Renal cortex interstitium (tissue), 11 donors: ENCODE data around the gene DDX3X. TPM values are rescaled to one million over a fixed set of nuclear protein-coding genes. Genes with fewer than 3 reads are reported as not detected.
"Not testable (repeated sequence)": the region's sequence is repeated elsewhere in the genome, so short reads cannot be mapped to it uniquely, and the experiment has no call there.

Experiments used
- DNase-seq, 11 donors: peaks; one replicate each; pipeline ENCODE4 v3.0.0-alpha.2; 2013; ENCODE audit warnings: low read depth in 9 of 11, low spot score in 4 of 11; ENCODE audit errors: extremely low read depth in 1 of 11
- polyA plus RNA-seq, 3 donors: library from polyadenylated mRNA; unstranded; fragments of 120-200 nt; gene quantifications; one replicate each; pipeline ENCODE4 v1.2.1, GENCODE V29; 2013; ENCODE audit not compliant: insufficient read length in 3 of 3

The DDX3X gene
- polyA plus RNA-seq, 3 donors: 196 to 329 (median 240) TPM

- no peak for DNase-seq
These were observed 57.6 kb downstream of the DDX3X start for GRCh38 chrX:41391606-41392005.

GRCh38 chrX:41394293-41394692, 60.3 kb downstream of the DDX3X start:
- DNase-seq: no peak

- DNase-seq: no peak
These were observed 63.3 kb downstream of the DDX3X start for GRCh38 chrX:41397219-41397618.

- no peak for DNase-seq
These were observed 63.8 kb downstream of the DDX3X start for GRCh38 chrX:41397768-41398167.

- not testable (repeated sequence) for DNase-seq
These were observed 68.6 kb downstream of the DDX3X start for GRCh38 chrX:41402556-41402955.

- DNase-seq: no peak
These were observed 71.6 kb downstream of the DDX3X start for GRCh38 chrX:41405551-41405950.

GRCh38 chrX:41406201-41406600, 72.2 kb downstream of the DDX3X start:
- DNase-seq: no peak

GRCh38 chrX:41407816-41408215, 73.9 kb downstream of the DDX3X start:
- no peak for DNase-seq

- no peak for DNase-seq
These were observed 74.6 kb downstream of the DDX3X start for GRCh38 chrX:41408576-41408975.

- no peak for DNase-seq
These were observed 75.0 kb downstream of the DDX3X start for GRCh38 chrX:41409006-41409405.

- DNase-seq: not testable (repeated sequence)
These were observed 77.3 kb downstream of the DDX3X start for GRCh38 chrX:41411222-41411621.

GRCh38 chrX:41412261-41413081, 78.5 kb downstream of the DDX3X start:
- no peak for DNase-seq

Other genes starting within 250 kb of the DDX3X start
- 10 to 100 TPM; 67.1 to 75.1 (median 74.2) TPM for gene USP9X, start 248.7 kb upstream of the DDX3X start, polyA plus RNA-seq
- gene NYX, start 113.2 kb downstream of the DDX3X start, polyA plus RNA-seq: under 1 TPM in 2 of 3 donors, not detected in 1; 0.07 to 0.09 TPM